ENCODE measurements around the gene SUPT20HL2.
A peak's percentile ranks its signal among the peaks of the same experiment; 100 is the strongest.
"Not testable (repeated sequence)": the region's sequence is repeated elsewhere in the genome, so short reads cannot be mapped to it uniquely, and the experiment has no call there.

The SUPT20HL2 gene

DNA sequence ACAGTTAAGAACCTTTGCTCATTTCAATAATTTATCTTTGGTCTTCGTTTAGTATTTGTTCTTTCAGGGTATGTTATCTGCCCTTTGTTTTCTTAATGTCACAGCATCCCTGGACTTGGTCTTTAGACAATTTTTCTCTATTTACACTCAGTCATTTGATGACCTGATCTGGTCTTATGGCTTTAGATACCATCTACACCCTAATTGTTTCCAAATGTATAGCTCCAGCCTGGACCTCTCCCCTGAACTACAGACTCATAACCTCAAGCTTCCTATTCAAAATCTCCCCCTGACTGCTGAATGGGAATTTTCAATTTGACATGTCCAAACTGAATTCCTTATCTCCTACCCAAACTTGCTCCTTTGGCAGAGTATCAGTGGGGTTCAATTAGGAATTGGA is 3.7 kb upstream of the SUPT20HL2 start:
- no peaks in the 10 kb centered on the region for H3K36me3 ChIP-seq (replicated peaks)
- H3K4me3 ChIP-seq (ENCODE audit: low read depth, low read length) = no peak overlapping the region
- H3K27ac ChIP-seq = no peak overlapping the region
- H3K27me3 ChIP-seq (replicated peaks) = no peaks in the 10 kb centered on the region
- in situ Hi-C loops (cut with HindIII; ENCODE audit: low pct_ligation_motif_present, low sequenced_read_pairs) = no loop called here
- TF ChIP-seq, protein P1, sequence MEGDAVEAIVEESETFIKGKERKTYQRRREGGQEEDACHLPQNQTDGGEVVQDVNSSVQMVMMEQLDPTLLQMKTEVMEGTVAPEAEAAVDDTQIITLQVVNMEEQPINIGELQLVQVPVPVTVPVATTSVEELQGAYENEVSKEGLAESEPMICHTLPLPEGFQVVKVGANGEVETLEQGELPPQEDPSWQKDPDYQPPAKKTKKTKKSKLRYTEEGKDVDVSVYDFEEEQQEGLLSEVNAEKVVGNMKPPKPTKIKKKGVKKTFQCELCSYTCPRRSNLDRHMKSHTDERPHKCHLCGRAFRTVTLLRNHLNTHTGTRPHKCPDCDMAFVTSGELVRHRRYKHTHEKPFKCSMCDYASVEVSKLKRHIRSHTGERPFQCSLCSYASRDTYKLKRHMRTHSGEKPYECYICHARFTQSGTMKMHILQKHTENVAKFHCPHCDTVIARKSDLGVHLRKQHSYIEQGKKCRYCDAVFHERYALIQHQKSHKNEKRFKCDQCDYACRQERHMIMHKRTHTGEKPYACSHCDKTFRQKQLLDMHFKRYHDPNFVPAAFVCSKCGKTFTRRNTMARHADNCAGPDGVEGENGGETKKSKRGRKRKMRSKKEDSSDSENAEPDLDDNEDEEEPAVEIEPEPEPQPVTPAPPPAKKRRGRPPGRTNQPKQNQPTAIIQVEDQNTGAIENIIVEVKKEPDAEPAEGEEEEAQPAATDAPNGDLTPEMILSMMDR (IDR thresholded peaks at IDR 0.05; ENCODE audit: low read depth, low read length, missing control alignments) = no peak
- no peak for DNase-seq

- in situ Hi-C loops (cut with HindIII; ENCODE audit: low pct_ligation_motif_present, low sequenced_read_pairs) = no loop called here
- H3K36me3 ChIP-seq (replicated peaks) = no peaks in the 10 kb centered on the region
- H3K27ac ChIP-seq = no peak overlapping the region
- DNase-seq = no peak
- TF ChIP-seq, protein P1 (IDR thresholded peaks at IDR 0.05; ENCODE audit: low read depth, low read length, missing control alignments) = no peak
- H3K4me3 ChIP-seq (ENCODE audit: low read depth, low read length) = no peak overlapping the region
- no peaks in the 10 kb centered on the region for H3K27me3 ChIP-seq (replicated peaks)
Measured at GRCh38 chrX:24316111-24316510, 2.2 kb upstream of the SUPT20HL2 start.

DNA sequence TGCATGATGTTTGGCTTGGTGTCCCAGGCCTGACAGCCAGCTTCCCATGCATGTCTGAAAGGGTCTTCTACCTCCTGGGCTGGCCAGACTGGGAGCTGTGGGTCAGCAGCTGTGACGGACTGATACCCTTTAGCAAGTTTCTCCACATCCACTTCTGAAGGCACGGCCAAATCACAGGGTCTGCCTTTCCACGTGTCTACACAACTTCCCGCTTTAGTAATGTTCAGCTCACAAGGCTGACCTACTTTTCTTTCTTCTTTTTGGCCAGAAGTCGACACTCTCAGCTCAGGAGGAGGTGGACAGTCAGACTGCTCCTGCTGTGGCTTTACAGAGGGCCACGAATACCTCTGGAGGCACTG is 1.6 kb downstream of the SUPT20HL2 start:
- DNase-seq; H3K4me3 ChIP-seq (ENCODE audit: low read depth, low read length); H3K27ac ChIP-seq; H3K36me3 ChIP-seq (replicated peaks); in situ Hi-C loops (cut with HindIII; ENCODE audit: low pct_ligation_motif_present, low sequenced_read_pairs); H3K27me3 ChIP-seq (replicated peaks): not testable (repeated sequence)

GRCh38 chrX:24311507-24312248 is 2.2 kb downstream of the SUPT20HL2 start:
- DNase-seq; in situ Hi-C loops (cut with HindIII; ENCODE audit: low pct_ligation_motif_present, low sequenced_read_pairs); H3K27ac ChIP-seq; H3K4me3 ChIP-seq (ENCODE audit: low read depth, low read length); H3K36me3 ChIP-seq (replicated peaks); H3K27me3 ChIP-seq (replicated peaks): not testable (repeated sequence)

- in situ Hi-C loops (cut with HindIII; ENCODE audit: low pct_ligation_motif_present, low sequenced_read_pairs); H3K27ac ChIP-seq; H3K27me3 ChIP-seq (replicated peaks); H3K36me3 ChIP-seq (replicated peaks); DNase-seq; H3K4me3 ChIP-seq (ENCODE audit: low read depth, low read length): not testable (repeated sequence)
Measured at GRCh38 chrX:24310916-24311315, 3.0 kb downstream of the SUPT20HL2 start.

- in situ Hi-C loops (cut with HindIII; ENCODE audit: low pct_ligation_motif_present, low sequenced_read_pairs); H3K27ac ChIP-seq; H3K4me3 ChIP-seq (ENCODE audit: low read depth, low read length); DNase-seq; H3K27me3 ChIP-seq (replicated peaks); H3K36me3 ChIP-seq (replicated peaks): not testable (repeated sequence)
Measured at GRCh38 chrX:24309580-24310374, 4.1 kb downstream of the SUPT20HL2 start.

- H3K36me3 ChIP-seq (replicated peaks); in situ Hi-C loops (cut with HindIII; ENCODE audit: low pct_ligation_motif_present, low sequenced_read_pairs); H3K4me3 ChIP-seq (ENCODE audit: low read depth, low read length); DNase-seq; H3K27ac ChIP-seq; H3K27me3 ChIP-seq (replicated peaks): not testable (repeated sequence)
Measured at GRCh38 chrX:24308803-24309202, 5.1 kb downstream of the SUPT20HL2 start.

- DNase-seq = no peak
- no peak overlapping the region for H3K27ac ChIP-seq
- H3K4me3 ChIP-seq (ENCODE audit: low read depth, low read length) = no peak overlapping the region
- H3K36me3 ChIP-seq (replicated peaks) = no peaks in the 10 kb centered on the region
- in situ Hi-C loops (cut with HindIII; ENCODE audit: low pct_ligation_motif_present, low sequenced_read_pairs) = no loop called here
- H3K27me3 ChIP-seq (replicated peaks) = no peaks in the 10 kb centered on the region
- TF ChIP-seq, protein P1 (IDR thresholded peaks at IDR 0.05; ENCODE audit: low read depth, low read length, missing control alignments) = peak; percentile 17
Measured at GRCh38 chrX:24306440-24306839, 7.4 kb downstream of the SUPT20HL2 start.
